PC-3 (cell line): ENCODE data around the gene ITPKC.

Source experiments
- EZH2 ChIP-seq: fragments of 300-600 bp; sonication (generic); IDR thresholded peaks from one replicate; pipeline ENCODE4 v1.6.1; 2017; ENCODE audit warnings: antibody characterized with exemption, mild to moderate bottlenecking, low read length; ENCODE audit not compliant: unreplicated experiment
- EZH2phosphoT487 ChIP-seq: fragments of 300-600 bp; sonication (generic); IDR thresholded peaks from 2 replicates; pipeline ENCODE4 v1.6.1; 2018; ENCODE audit warnings: mild to moderate bottlenecking, antibody characterized with exemption, low read length, borderline replicate concordance
- TF ChIP-seq, protein P1 (sequence below): fragments of 300-600 bp; sonication (generic); conservative IDR thresholded peaks from 2 replicates; pipeline ENCODE4 v1.5.1; 2017; ENCODE audit warnings: antibody characterized with exemption, low read depth, mild to moderate bottlenecking, low read length

- TF ChIP-seq, protein P1, sequence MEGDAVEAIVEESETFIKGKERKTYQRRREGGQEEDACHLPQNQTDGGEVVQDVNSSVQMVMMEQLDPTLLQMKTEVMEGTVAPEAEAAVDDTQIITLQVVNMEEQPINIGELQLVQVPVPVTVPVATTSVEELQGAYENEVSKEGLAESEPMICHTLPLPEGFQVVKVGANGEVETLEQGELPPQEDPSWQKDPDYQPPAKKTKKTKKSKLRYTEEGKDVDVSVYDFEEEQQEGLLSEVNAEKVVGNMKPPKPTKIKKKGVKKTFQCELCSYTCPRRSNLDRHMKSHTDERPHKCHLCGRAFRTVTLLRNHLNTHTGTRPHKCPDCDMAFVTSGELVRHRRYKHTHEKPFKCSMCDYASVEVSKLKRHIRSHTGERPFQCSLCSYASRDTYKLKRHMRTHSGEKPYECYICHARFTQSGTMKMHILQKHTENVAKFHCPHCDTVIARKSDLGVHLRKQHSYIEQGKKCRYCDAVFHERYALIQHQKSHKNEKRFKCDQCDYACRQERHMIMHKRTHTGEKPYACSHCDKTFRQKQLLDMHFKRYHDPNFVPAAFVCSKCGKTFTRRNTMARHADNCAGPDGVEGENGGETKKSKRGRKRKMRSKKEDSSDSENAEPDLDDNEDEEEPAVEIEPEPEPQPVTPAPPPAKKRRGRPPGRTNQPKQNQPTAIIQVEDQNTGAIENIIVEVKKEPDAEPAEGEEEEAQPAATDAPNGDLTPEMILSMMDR: no peak
- TF ChIP-seq EZH2 (no peak), EZH2phosphoT487 (no peak)
These were observed 58.2 kb downstream of the ITPKC start, which contains the start of gene MIA for GRCh38 chr19:40774916-40775631.
